GM13977 (cell line): ENCODE results near the gene DLX3.

ENCODE experiments used
- DNase-seq: peaks from one replicate; pipeline ENCODE4 v3.0.0; 2012; ENCODE audit warnings: low spot score
- CTCF ChIP-seq: IDR thresholded peaks from 2 replicates; pipeline ENCODE4 v1.5.1; 2012; ENCODE audit warnings: mild to moderate bottlenecking, control low read depth; ENCODE audit not compliant: insufficient read depth; ENCODE audit errors: extremely low read depth, missing control alignments
- in situ Hi-C: fragments of 300-500 bp; cut with MboI; formaldehyde crosslinking; loops from one replicate; pipeline ENCODE4 v1.12.0; 2022; ENCODE audit warnings: low sequenced_read_pairs, low pct_unique_long_range_greater_than_20kb, mixed read lengths, inconsistent platforms; ENCODE audit not compliant: unreplicated experiment

The DLX3 gene

GRCh38 chr17:49989518-49989880 is 5.5 kb downstream of the DLX3 start:
- no peak for TF ChIP-seq CTCF
- DNase-seq, result no peak
- in situ Hi-C loops, result loop anchor here (25.0 kb wide), 2 partner anchors 277 to 427 kb away; partner anchors contain the start of gene SLC35B1

GRCh38 chr17:49987681-49988441 is 7.2 kb downstream of the DLX3 start:
- in situ Hi-C loops, result loop anchor here (25.0 kb wide), 2 partner anchors 276 to 426 kb away; partner anchors contain the start of gene SLC35B1
- no peak for DNase-seq
- TF ChIP-seq CTCF, result no peak

- DNase-seq, result no peak
- TF ChIP-seq CTCF, result no peak
- in situ Hi-C loops, result loop anchor here (25.0 kb wide), 2 partner anchors 275 to 425 kb away; partner anchors contain the start of gene SLC35B1
These were observed 7.8 kb downstream of the DLX3 start for GRCh38 chr17:49987290-49987585.

GRCh38 chr17:49986396-49987289 is 8.4 kb downstream of the DLX3 start:
- no peak for TF ChIP-seq CTCF
- in situ Hi-C loops, result loop anchor here (25.0 kb wide), 2 partner anchors 274 to 424 kb away; partner anchors contain the start of gene SLC35B1
- DNase-seq, result no peak

GRCh38 chr17:49985310-49985990 is 9.6 kb downstream of the DLX3 start:
- in situ Hi-C loops, result loop anchor here (25.0 kb wide), 2 partner anchors 273 to 423 kb away; partner anchors contain the start of gene SLC35B1

More at GRCh38 chr17:49985310-49985990, 9.6 kb downstream of the DLX3 start:
- TF ChIP-seq CTCF, result no peak
- DNase-seq, result no peak
